Adrenal gland (tissue), 12 donors: ENCODE results near the gene MIS12. TPM values are rescaled to one million over a fixed set of nuclear protein-coding genes. Genes with fewer than 3 reads are reported as not detected.
A peak's percentile ranks its signal among the peaks of the same experiment; 100 is the strongest.

Experiments
- DNase-seq, 7 donors: peaks; one replicate each; pipeline ENCODE4 v3.0.0-alpha.2; 2019 to 2020
- H3K27ac ChIP-seq, 5 donors: fragments of 200-600 bp; sonication (generic) in 4 of 5; 1 replicate in 3 of 5; 2 replicates in 2 of 5; pipeline versions ENCODE4 v1.5.1 to v1.8.0; 2016 to 2020; ENCODE audit warnings: mild to moderate bottlenecking in 1 of 5
- H3K27me3 ChIP-seq: fragments of 200-600 bp; 2 replicates; pipeline ENCODE4 v1.8.0; 2021
- H3K36me3 ChIP-seq, 2 donors: fragments of 200-600 bp; replicated peaks in 1 of 2; 1 replicate in 1 of 2; 2 replicates in 1 of 2; pipeline versions ENCODE4 v1.5.1 to v1.8.0; 2018 to 2022
- H3K4me1 ChIP-seq, 2 donors: fragments of 200-600 bp; replicated peaks in 1 of 2; 1 replicate in 1 of 2; 2 replicates in 1 of 2; pipeline versions ENCODE4 v1.5.1 to v1.8.0; 2018 to 2021
- H3K4me3 ChIP-seq, 4 donors: fragments of 200-600 bp; sonication (generic) in 3 of 4; one replicate each; pipeline ENCODE4 v1.5.1; 2016 to 2018
- H3K9me3 ChIP-seq, 3 donors: fragments of 200-600 bp; sonication (generic) in 1 of 3; replicated peaks in 1 of 3; 1 replicate in 2 of 3; 2 replicates in 1 of 3; pipeline versions ENCODE4 v1.5.1 to v1.8.0; 2016 to 2021
- CTCF ChIP-seq, 6 experiments: fragments of 450-650 bp in 4 of 6; fragments of 200-600 bp in 2 of 6; sonication (generic) in 1 of 6; IDR thresholded peaks; 1 replicate in 5 of 6; 2 replicates in 1 of 6; pipeline versions ENCODE4 v1.5.1 to v1.8.0; 2016 to 2021; ENCODE audit warnings: antibody characterized with exemption in 6 of 6, mild to moderate bottlenecking in 2 of 6, moderate library complexity in 1 of 6
- POLR2A ChIP-seq, 2 donors: fragments of 450-650 bp; IDR thresholded peaks; one replicate each; pipeline ENCODE4 v1.6.1; 2017; ENCODE audit warnings: antibody characterized with exemption in 2 of 2, mild to moderate bottlenecking in 2 of 2, moderate library complexity in 1 of 2
- WGBS, 4 donors: extraction: QIAGEN DNeasy Blood & Tissue Kit in 2 of 4; methylation state at CpG; one replicate each; pipeline versions ENCODE4 v1.1.5 to v1.1.7; 2013 to 2017; 5-methylcytosine and 5-hydroxymethylcytosine counted together
- intact Hi-C, 2 donors: fragments of 100-400 bp; cut with DNase I; formaldehyde crosslinking; loops; one replicate each; pipeline versions ENCODE4 v1.14.1 to v1.15.0; 2022 to 2023
- polyA plus RNA-seq, 3 donors: library from polyadenylated mRNA; stranded (reverse); fragments of 200-250 nt in 2 of 3; fragments of 350-450 nt in 1 of 3; fragmentation: Illumina TruSeq in 1 of 3; extraction: RNeasy Lipid Tissue Mini Kit (QIAGEN cat#74804) in 1 of 3; gene quantifications; one replicate each; pipeline ENCODE4 v1.2.3, GENCODE V29; 2013 to 2014
- total RNA-seq, 9 donors: library from RNA; depleted of rRNA in 4 of 9; stranded (reverse); fragments of >200 nt in 4 of 9; fragments of 120-200 nt in 1 of 9; fragmentation: NEBNext Ultra II Directional in 1 of 9; extraction: Animal tissue kit (Norgen Biotek cat#: 25700) in 1 of 9; gene quantifications; one replicate each; pipeline versions ENCODE4 v1.1.0 to v1.2.4, GENCODE V29; 2013 to 2023
- donor health status: healthy with polysubstance abuse.
- donor health status: Bipolar disorder and iron deficiency.
- donor health status: DM: yes; HTN: yes; CAD: no.
- donor health status: DM: no; HTN: no; CAD: no.
- donor health status: DM: no; HTN: no; CAD: no.
- donor health status: DM: yes; HTN: yes; CAD: no.

The MIS12 gene
- total and polyA plus RNA-seq, 12 donors = 7.1 to 36.0 (median 15.4) TPM

GRCh38 chr17:5514976-5515375, 28.6 kb downstream of the MIS12 start:
- no peaks in the 10 kb centered on the region for H3K36me3 ChIP-seq
- DNase-seq = no peak
- no peak overlapping the region for H3K27ac ChIP-seq
- WGBS, 4 donors = 90 to 96% (median 91%) methylated on average over 10 of the region's 10 CpGs
- TF ChIP-seq POLR2A (IDR thresholded peaks at IDR 0.05) (no peak), CTCF (IDR thresholded peaks at IDR 0.05) (no peak)
- H3K27me3 ChIP-seq = no peaks in the 10 kb centered on the region
- intact Hi-C loops = no loop called here
- H3K4me3 ChIP-seq = no peak overlapping the region
- H3K9me3 ChIP-seq = no peaks in the 10 kb centered on the region
- H3K4me1 ChIP-seq = no peaks in the 10 kb centered on the region

- Histone ChIP-seq H3K4me1 (no peaks in the 10 kb centered on the region), H3K9me3 (no peaks in the 10 kb centered on the region), H3K27ac (peak overlapping the region in 1 of 5 donors; percentile 60), H3K27me3 (no peaks in the 10 kb centered on the region), H3K36me3 (no peaks in the 10 kb centered on the region), H3K4me3 (no peak overlapping the region)
- WGBS, 4 donors = 43 to 50% (median 48%) methylated on average over 5 of the region's 5 CpGs
- DNase-seq = peak in 3 of 7 donors; percentile 12 to 60 (median 42)
- TF ChIP-seq POLR2A (IDR thresholded peaks at IDR 0.05) = no peak
- no peak for TF ChIP-seq CTCF (IDR thresholded peaks at IDR 0.05)
- intact Hi-C loops = no loop called here
These were observed 29.9 kb downstream of the MIS12 start for GRCh38 chr17:5516060-5516792.

- no peak overlapping the region for H3K4me3 ChIP-seq
- no peak for TF ChIP-seq CTCF (IDR thresholded peaks at IDR 0.05)
- TF ChIP-seq POLR2A (IDR thresholded peaks at IDR 0.05) = no peak
- intact Hi-C loops = no loop called here
- H3K27ac ChIP-seq = no peak overlapping the region
- 93 to 100% (median 98%) methylated on average over 1 of the region's 1 CpG for WGBS, 4 donors
- H3K36me3 ChIP-seq = no peaks in the 10 kb centered on the region
- no peaks in the 10 kb centered on the region for H3K27me3 ChIP-seq
- peaks cover 17 to 18% of the 10 kb centered on the region in 2 donors for H3K4me1 ChIP-seq
- DNase-seq = no peak
- H3K9me3 ChIP-seq = no peaks in the 10 kb centered on the region
These were observed 36.1 kb downstream of the MIS12 start for GRCh38 chr17:5522476-5522875.

GRCh38 chr17:5523249-5523648, 36.9 kb downstream of the MIS12 start:
- Histone ChIP-seq H3K4me1 (peaks cover 18 to 20% of the 10 kb centered on the region in 2 donors), H3K4me3 (no peak overlapping the region), H3K9me3 (no peaks in the 10 kb centered on the region), H3K27me3 (no peaks in the 10 kb centered on the region), H3K36me3 (no peaks in the 10 kb centered on the region), H3K27ac (peak overlapping the region in 2 of 5 donors; percentile 19 to 34)
- intact Hi-C loops = no loop called here
- 46 to 55% (median 49%) methylated on average over 5 of the region's 5 CpGs for WGBS, 4 donors
- TF ChIP-seq POLR2A (IDR thresholded peaks at IDR 0.05) (no peak), CTCF (IDR thresholded peaks at IDR 0.05) (no peak)
- DNase-seq = peak in 2 of 7 donors; percentile 45 to 47
